ENCODE data around the gene PPME1.

The PPME1 gene

GRCh38 chr11:74233683-74234082, 62.6 kb downstream of the PPME1 start:
- no peak overlapping the region for H4K91ac ChIP-seq (ENCODE audit: low read depth, low read length)
- no peak overlapping the region for H2BK12ac ChIP-seq (ENCODE audit: low read length)
- H3K79me2 ChIP-seq (ENCODE audit: control insufficient read depth, insufficient read depth, low read length, poor library complexity), result no peaks in the 10 kb centered on the region
- H3K4me3 ChIP-seq (ENCODE audit: low read depth, low read length), result no peak overlapping the region
- H3K9me3 ChIP-seq (ENCODE audit: insufficient read depth, low read depth, low read length), result no peaks in the 10 kb centered on the region
- no peak overlapping the region for H3K14ac ChIP-seq (ENCODE audit: low read length)
- no peak overlapping the region for H4K8ac ChIP-seq (ENCODE audit: low read depth, low read length)
- H3K18ac ChIP-seq (ENCODE audit: low read length), result no peak overlapping the region
- H3K23ac ChIP-seq (ENCODE audit: low read length), result no peak overlapping the region
- peaks cover 7 to 10% of the 10 kb centered on the region in 2 experiments for H3K36me3 ChIP-seq (ENCODE audit: control insufficient read depth in 1 of 2, insufficient read depth in 2 of 2, low read length in 2 of 2)
- no peak overlapping the region for H2AFZ ChIP-seq (ENCODE audit: insufficient read depth, low read length, poor library complexity)
- no peak overlapping the region for H3K4ac ChIP-seq (ENCODE audit: low read depth, low read length)
- no peak for DNase-seq
- no peak overlapping the region for H2BK120ac ChIP-seq (ENCODE audit: insufficient read depth, low read length, poor library complexity)
- no peaks in the 10 kb centered on the region for H3K79me1 ChIP-seq (ENCODE audit: low read length)
- H2BK5ac ChIP-seq (ENCODE audit: low read depth, low read length, poor library complexity), result no peak overlapping the region
- no peaks in the 10 kb centered on the region for H3K27me3 ChIP-seq (ENCODE audit: insufficient read depth, low read length)
- no peak overlapping the region for H3K27ac ChIP-seq (ENCODE audit: low read depth, low read length)
- no peak overlapping the region for H3K4me2 ChIP-seq (ENCODE audit: low read length)
- H3K9ac ChIP-seq (ENCODE audit: low read length), result no peak overlapping the region
- no peak overlapping the region for H4K12ac ChIP-seq (ENCODE audit: low read depth, low read length)
- H2AK5ac ChIP-seq (ENCODE audit: low read length), result no peak overlapping the region
- 100% methylated on average over 2 of the region's 3 CpGs for WGBS (ENCODE audit: extremely low coverage, insufficient coverage, insufficient read length)
- no peaks in the 10 kb centered on the region for H3K4me1 ChIP-seq (ENCODE audit: control insufficient read depth in 1 of 2, insufficient read depth in 2 of 2, low read length in 2 of 2)

- no peaks in the 10 kb centered on the region for H3K79me2 ChIP-seq (ENCODE audit: control insufficient read depth, insufficient read depth, low read length, poor library complexity)
- H4K8ac ChIP-seq (ENCODE audit: low read depth, low read length), result no peak overlapping the region
- H3K79me1 ChIP-seq (ENCODE audit: low read length), result no peaks in the 10 kb centered on the region
- H3K9ac ChIP-seq (ENCODE audit: low read length), result no peak overlapping the region
- no peaks in the 10 kb centered on the region for H3K9me3 ChIP-seq (ENCODE audit: insufficient read depth, low read depth, low read length)
- no peak overlapping the region for H3K27ac ChIP-seq (ENCODE audit: low read depth, low read length)
- no peak overlapping the region for H3K4me2 ChIP-seq (ENCODE audit: low read length)
- no peak overlapping the region for H3K18ac ChIP-seq (ENCODE audit: low read length)
- H4K12ac ChIP-seq (ENCODE audit: low read depth, low read length), result no peak overlapping the region
- H4K91ac ChIP-seq (ENCODE audit: low read depth, low read length), result no peak overlapping the region
- H3K14ac ChIP-seq (ENCODE audit: low read length), result no peak overlapping the region
- H3K36me3 ChIP-seq (ENCODE audit: control insufficient read depth in 1 of 2, insufficient read depth in 2 of 2, low read length in 2 of 2), result peaks cover 7 to 12% of the 10 kb centered on the region in 2 experiments
- no peaks in the 10 kb centered on the region for H3K27me3 ChIP-seq (ENCODE audit: insufficient read depth, low read length)
- H2BK120ac ChIP-seq (ENCODE audit: insufficient read depth, low read length, poor library complexity), result no peak overlapping the region
- no peak overlapping the region for H2AFZ ChIP-seq (ENCODE audit: insufficient read depth, low read length, poor library complexity)
- no peak overlapping the region for H2AK5ac ChIP-seq (ENCODE audit: low read length)
- H2BK12ac ChIP-seq (ENCODE audit: low read length), result no peak overlapping the region
- H2BK5ac ChIP-seq (ENCODE audit: low read depth, low read length, poor library complexity), result no peak overlapping the region
- no CpG with 5 or more reads among the region's 4 CpGs for WGBS (ENCODE audit: extremely low coverage, insufficient coverage, insufficient read length)
- H3K4me3 ChIP-seq (ENCODE audit: low read depth, low read length), result no peak overlapping the region
- no peak for DNase-seq
- H3K23ac ChIP-seq (ENCODE audit: low read length), result no peak overlapping the region
- H3K4me1 ChIP-seq (ENCODE audit: control insufficient read depth in 1 of 2, insufficient read depth in 2 of 2, low read length in 2 of 2), result no peaks in the 10 kb centered on the region
- no peak overlapping the region for H3K4ac ChIP-seq (ENCODE audit: low read depth, low read length)
Measured at GRCh38 chr11:74235121-74235520, 64.0 kb downstream of the PPME1 start.

DNA sequence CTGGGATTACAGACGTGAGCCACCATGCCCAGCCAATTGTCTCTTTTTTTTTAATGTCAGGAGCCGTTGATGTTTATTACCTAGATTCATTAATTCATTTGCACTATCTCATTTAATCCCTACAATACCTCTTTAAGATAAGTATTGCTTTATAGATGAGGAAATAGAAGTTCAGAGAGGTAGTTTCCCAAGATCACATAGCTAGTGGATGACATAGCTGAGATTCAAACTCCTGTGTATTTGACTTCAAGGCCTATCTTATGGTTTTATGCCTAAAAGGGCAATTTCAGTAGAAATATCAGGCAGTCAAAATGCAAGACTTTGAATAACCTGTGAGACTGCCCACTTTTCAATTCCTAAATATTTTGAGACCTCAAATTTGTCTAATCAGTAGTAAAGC, 66.5 kb downstream of the PPME1 start:
- Histone ChIP-seq H3K4ac (ENCODE audit: low read depth, low read length) (no peak overlapping the region), H3K27me3 (ENCODE audit: insufficient read depth, low read length) (no peaks in the 10 kb centered on the region), H2BK12ac (ENCODE audit: low read length) (no peak overlapping the region), H3K23ac (ENCODE audit: low read length) (no peak overlapping the region), H3K18ac (ENCODE audit: low read length) (no peak overlapping the region), H3K9ac (ENCODE audit: low read length) (no peak overlapping the region), H4K12ac (ENCODE audit: low read depth, low read length) (no peak overlapping the region), H3K79me2 (ENCODE audit: control insufficient read depth, insufficient read depth, low read length, poor library complexity) (no peaks in the 10 kb centered on the region), H3K27ac (ENCODE audit: low read depth, low read length) (no peak overlapping the region), H3K4me1 (ENCODE audit: control insufficient read depth in 1 of 2, insufficient read depth in 2 of 2, low read length in 2 of 2) (no peaks in the 10 kb centered on the region), H3K79me1 (ENCODE audit: low read length) (no peaks in the 10 kb centered on the region), H3K4me2 (ENCODE audit: low read length) (no peak overlapping the region), H3K4me3 (ENCODE audit: low read depth, low read length) (no peak overlapping the region), H3K9me3 (ENCODE audit: insufficient read depth, low read depth, low read length) (no peaks in the 10 kb centered on the region), H4K91ac (ENCODE audit: low read depth, low read length) (no peak overlapping the region), H3K14ac (ENCODE audit: low read length) (no peak overlapping the region), H3K36me3 (ENCODE audit: control insufficient read depth in 1 of 2, insufficient read depth in 2 of 2, low read length in 2 of 2) (peaks cover 3 to 8% of the 10 kb centered on the region in 2 experiments), H2AFZ (ENCODE audit: insufficient read depth, low read length, poor library complexity) (no peak overlapping the region), H2BK5ac (ENCODE audit: low read depth, low read length, poor library complexity) (no peak overlapping the region), H4K8ac (ENCODE audit: low read depth, low read length) (no peak overlapping the region), H2BK120ac (ENCODE audit: insufficient read depth, low read length, poor library complexity) (no peak overlapping the region), H2AK5ac (ENCODE audit: low read length) (no peak overlapping the region)
- no peak for DNase-seq
- WGBS (ENCODE audit: extremely low coverage, insufficient coverage, insufficient read length), result no CpG with 5 or more reads among the region's 2 CpGs

- H2AK5ac ChIP-seq (ENCODE audit: low read length), result no peak overlapping the region
- H3K79me1 ChIP-seq (ENCODE audit: low read length), result no peaks in the 10 kb centered on the region
- H4K8ac ChIP-seq (ENCODE audit: low read depth, low read length), result no peak overlapping the region
Measured at GRCh38 chr11:74238243-74238642, 67.2 kb downstream of the PPME1 start.

More at GRCh38 chr11:74238243-74238642, 67.2 kb downstream of the PPME1 start:
- H3K4me2 ChIP-seq (ENCODE audit: low read length), result no peak overlapping the region
- no peak overlapping the region for H3K4ac ChIP-seq (ENCODE audit: low read depth, low read length)
- H3K9ac ChIP-seq (ENCODE audit: low read length), result no peak overlapping the region
- H2BK120ac ChIP-seq (ENCODE audit: insufficient read depth, low read length, poor library complexity), result no peak overlapping the region
- H2BK5ac ChIP-seq (ENCODE audit: low read depth, low read length, poor library complexity), result no peak overlapping the region
- no peak for DNase-seq
- H3K79me2 ChIP-seq (ENCODE audit: control insufficient read depth, insufficient read depth, low read length, poor library complexity), result no peaks in the 10 kb centered on the region
- H3K27me3 ChIP-seq (ENCODE audit: insufficient read depth, low read length), result no peaks in the 10 kb centered on the region
- no peak overlapping the region for H3K18ac ChIP-seq (ENCODE audit: low read length)
- no peak overlapping the region for H3K14ac ChIP-seq (ENCODE audit: low read length)
- no CpG with 5 or more reads among the region's 1 CpG for WGBS (ENCODE audit: extremely low coverage, insufficient coverage, insufficient read length)
- no peak overlapping the region for H2BK12ac ChIP-seq (ENCODE audit: low read length)
- no peak overlapping the region for H3K27ac ChIP-seq (ENCODE audit: low read depth, low read length)
- no peak overlapping the region for H4K91ac ChIP-seq (ENCODE audit: low read depth, low read length)
- no peaks in the 10 kb centered on the region for H3K9me3 ChIP-seq (ENCODE audit: insufficient read depth, low read depth, low read length)
- no peak overlapping the region for H3K4me3 ChIP-seq (ENCODE audit: low read depth, low read length)
- no peak overlapping the region for H2AFZ ChIP-seq (ENCODE audit: insufficient read depth, low read length, poor library complexity)
- no peak overlapping the region for H3K23ac ChIP-seq (ENCODE audit: low read length)
- no peak overlapping the region for H4K12ac ChIP-seq (ENCODE audit: low read depth, low read length)
- H3K36me3 ChIP-seq (ENCODE audit: control insufficient read depth in 1 of 2, insufficient read depth in 2 of 2, low read length in 2 of 2), result peaks cover 1 to 8% of the 10 kb centered on the region in 2 experiments
- no peaks in the 10 kb centered on the region for H3K4me1 ChIP-seq (ENCODE audit: control insufficient read depth in 1 of 2, insufficient read depth in 2 of 2, low read length in 2 of 2)

All from trophoblast cell (in vitro differentiated cells and primary cell).